HG03060 (cell line): ENCODE data around the gene LRRC18.

Experiments used
- ATAC-seq: cut with Tn5 transposase; IDR thresholded peaks from one replicate; pipeline ENCODE4 v1.9.1; 2021; ENCODE audit warnings: low read depth, moderate number of reproducible peaks; ENCODE audit not compliant: unreplicated experiment

The LRRC18 gene

GRCh38 chr10:48946891-48947500 is 7.4 kb upstream of the LRRC18 start:
- ATAC-seq = no peak

GRCh38 chr10:48946332-48946731 is 6.7 kb upstream of the LRRC18 start:
- ATAC-seq = no peak

GRCh38 chr10:48945441-48946130 is 5.9 kb upstream of the LRRC18 start:
- ATAC-seq = no peak

- no peak for ATAC-seq
Measured at GRCh38 chr10:48944171-48944570, 4.5 kb upstream of the LRRC18 start.

DNA sequence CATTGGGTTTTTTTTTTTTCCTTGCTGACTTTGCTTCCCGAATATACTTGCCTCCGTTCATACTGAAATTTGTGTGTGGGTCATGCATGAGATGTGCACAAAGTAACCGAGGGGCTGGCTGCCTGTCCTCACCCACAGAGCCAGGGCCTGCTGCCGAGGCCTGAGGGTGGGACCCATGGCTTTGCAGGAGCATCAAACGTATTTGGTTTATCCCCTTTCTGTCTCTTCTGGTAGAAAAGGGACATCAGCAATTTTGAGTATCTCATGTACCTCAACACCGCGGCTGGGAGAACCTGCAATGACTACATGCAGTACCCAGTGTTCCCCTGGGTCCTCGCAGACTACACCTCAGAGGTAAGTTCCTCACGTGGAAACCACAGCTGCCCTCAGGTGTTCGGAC is 3.5 kb upstream of the LRRC18 start:
- ATAC-seq = no peak

- no peak for ATAC-seq
Measured at GRCh38 chr10:48941427-48942075, 1.9 kb upstream of the LRRC18 start.

- no peak for ATAC-seq
Measured at GRCh38 chr10:48940958-48941357, 1.3 kb upstream of the LRRC18 start.

GRCh38 chr10:48940372-48940771 is 732 bp upstream of the LRRC18 start:
- no peak for ATAC-seq

- ATAC-seq = no peak
Measured at GRCh38 chr10:48938990-48939536, 577 bp downstream of the LRRC18 start.

GRCh38 chr10:48938281-48938680 is 1.4 kb downstream of the LRRC18 start:
- ATAC-seq = no peak

GRCh38 chr10:48937796-48938195 is 1.8 kb downstream of the LRRC18 start:
- ATAC-seq = no peak

- ATAC-seq = no peak
Measured at GRCh38 chr10:48935577-48935976, 4.1 kb downstream of the LRRC18 start.

DNA sequence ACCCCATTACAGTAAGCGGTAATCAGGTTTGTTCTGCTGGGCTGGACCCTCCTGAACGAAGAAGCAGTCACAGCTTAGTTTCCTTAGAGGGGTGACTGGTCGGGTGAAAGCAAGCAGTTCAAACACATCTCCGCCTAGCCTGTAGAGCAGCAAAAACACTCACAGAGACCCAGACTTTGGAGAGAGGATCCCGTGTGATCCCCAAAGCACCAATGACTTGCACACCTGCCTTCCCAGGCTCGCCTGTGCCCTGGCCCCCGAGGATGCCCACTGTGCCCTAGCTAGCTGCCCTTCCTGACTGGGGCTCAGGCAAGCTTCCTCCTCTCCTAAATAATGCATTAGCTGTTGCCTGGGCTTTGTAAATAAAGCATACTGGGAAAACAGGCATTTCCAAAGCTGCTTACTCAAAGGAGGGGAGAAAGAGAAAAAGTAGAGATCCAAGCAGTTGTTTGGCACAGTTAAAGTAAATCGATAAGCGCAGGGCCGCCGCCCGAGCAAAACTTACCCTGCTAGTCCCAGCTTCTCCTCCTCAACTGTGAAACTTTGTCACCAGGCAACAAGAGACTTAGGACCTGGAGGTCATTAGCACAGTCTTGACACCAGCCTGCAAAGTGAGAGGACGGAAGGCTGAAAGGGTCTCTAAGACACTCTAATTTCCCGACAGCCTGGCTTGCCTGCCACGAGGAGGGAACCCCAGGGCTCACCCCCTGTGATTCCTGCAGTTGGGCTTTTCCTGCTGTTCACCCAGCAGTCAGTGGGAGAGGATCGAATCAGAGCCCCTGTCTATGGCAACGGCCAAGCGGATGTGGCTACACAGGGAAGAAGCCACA is 4.8 kb downstream of the LRRC18 start:
- no peak for ATAC-seq

DNA sequence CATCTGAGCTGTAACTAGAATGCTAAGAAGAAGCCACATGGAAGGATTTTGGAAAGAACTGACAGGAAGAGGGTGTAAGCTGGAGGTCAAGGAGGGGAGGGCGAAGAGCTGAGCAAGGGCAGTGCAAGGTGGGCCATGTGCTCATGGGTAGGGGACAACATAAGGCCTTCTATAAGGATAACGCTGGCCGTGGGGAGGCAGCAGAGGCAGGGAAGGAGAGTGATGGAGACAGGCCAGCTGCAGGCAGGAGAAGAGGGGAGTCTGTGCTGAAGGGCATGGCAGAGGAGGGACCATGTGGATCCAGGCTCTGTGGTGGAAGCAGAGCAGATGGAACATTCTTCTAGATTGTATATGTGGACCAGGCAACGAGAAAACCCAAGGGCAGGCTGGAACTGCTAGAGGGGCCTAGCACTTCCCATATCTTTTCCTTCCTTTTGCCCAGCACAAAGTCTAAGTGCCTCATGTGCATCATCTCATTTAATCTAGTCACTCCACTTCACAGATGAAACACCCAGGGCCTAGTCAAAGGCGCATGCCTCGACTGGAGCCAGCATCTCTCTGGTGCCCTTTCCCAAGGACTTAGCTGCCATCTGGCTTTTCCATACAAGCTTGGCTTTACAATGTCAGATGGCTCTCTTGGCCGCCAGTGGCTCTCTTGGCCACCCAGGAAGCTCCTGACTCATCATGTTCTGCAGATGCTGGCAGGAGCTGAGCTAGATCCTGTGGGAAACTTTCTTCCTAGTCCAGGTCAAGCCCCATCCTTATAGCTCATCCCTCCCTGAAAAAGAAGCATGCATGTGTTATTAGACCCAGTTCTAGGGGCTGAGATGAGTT is 6.6 kb downstream of the LRRC18 start:
- no peak for ATAC-seq

DNA sequence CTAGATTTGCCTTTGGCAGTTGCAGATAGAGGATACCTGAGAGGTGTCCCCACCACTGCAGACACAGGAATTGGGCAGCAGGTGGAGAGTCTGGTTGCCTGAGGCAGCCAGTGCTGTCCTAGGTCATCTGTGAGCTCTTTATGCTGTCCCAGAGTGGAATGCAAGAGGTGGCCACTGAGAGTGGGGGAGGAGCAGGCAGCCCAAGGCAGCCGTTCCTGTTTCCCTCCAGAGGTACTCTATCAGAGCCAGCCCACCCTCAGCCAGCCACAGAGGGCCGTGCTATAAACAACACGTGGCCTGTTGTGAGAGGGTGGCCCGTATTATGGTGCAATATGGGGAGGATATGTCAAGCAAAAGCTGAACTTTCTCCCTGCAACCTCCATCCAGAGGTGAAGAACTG is 8.5 kb downstream of the LRRC18 start:
- ATAC-seq = no peak

DNA sequence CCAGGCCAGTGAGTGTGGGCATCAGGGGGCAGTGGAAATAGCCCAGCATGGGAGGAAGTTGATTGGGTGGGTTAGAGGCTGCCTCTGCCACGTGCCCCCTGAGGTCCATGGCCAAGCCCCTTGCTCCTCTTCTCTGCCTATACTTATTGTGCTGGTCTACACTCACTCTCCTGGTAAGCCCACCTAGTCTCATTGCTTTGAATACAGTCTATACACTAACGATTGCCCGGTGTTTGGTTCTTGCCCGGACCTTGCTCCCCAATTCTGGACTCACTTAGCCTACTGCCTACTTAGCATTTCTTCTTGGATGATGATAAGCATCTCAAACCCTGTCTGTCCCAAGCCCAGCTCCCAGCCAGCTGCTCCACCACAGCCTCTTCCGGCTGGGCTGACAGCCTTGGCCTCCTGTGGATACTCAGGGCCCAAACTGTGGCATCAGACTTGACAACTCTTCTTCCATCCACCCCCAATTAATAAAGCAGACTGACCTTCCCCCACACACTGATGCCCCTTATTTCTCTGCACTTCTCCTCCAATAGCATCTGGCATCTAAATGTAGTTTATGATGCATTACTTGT is 10.1 kb downstream of the LRRC18 start:
- no peak for ATAC-seq

GRCh38 chr10:48926764-48927540 is 12.7 kb downstream of the LRRC18 start:
- no peak for ATAC-seq

GRCh38 chr10:48926255-48926654 is 13.4 kb downstream of the LRRC18 start:
- ATAC-seq = no peak

DNA sequence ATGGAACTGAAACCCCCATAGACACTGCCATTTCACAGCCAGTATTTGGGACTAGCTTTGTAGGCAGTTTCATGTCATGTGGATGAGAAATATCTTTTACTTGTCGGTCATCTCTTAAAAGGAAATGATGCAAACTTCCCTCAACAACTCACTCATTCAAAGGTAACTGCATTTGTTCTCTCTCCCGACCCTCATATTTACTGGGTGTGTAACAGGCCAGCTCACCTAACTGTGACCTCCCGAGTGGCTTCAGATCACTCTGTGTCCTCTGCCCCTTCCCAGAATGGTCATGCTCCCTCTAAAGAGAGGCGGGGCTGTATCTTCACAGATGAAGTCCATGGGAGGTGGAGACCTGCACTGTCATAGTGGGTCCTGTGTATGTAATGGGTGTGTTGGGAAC is 14.7 kb downstream of the LRRC18 start:
- no peak for ATAC-seq
